HG02588 (cell line): ENCODE results near the gene PDZD2.
"Not testable (repeated sequence)": the region's sequence is repeated elsewhere in the genome, so short reads cannot be mapped to it uniquely, and the experiment has no call there.

Source experiments
- ATAC-seq: cut with Tn5 transposase; IDR thresholded peaks from one replicate; pipeline ENCODE4 v1.9.1; 2021; ENCODE audit warnings: mild to moderate bottlenecking, moderate library complexity; ENCODE audit not compliant: unreplicated experiment

Gene PDZD2

DNA sequence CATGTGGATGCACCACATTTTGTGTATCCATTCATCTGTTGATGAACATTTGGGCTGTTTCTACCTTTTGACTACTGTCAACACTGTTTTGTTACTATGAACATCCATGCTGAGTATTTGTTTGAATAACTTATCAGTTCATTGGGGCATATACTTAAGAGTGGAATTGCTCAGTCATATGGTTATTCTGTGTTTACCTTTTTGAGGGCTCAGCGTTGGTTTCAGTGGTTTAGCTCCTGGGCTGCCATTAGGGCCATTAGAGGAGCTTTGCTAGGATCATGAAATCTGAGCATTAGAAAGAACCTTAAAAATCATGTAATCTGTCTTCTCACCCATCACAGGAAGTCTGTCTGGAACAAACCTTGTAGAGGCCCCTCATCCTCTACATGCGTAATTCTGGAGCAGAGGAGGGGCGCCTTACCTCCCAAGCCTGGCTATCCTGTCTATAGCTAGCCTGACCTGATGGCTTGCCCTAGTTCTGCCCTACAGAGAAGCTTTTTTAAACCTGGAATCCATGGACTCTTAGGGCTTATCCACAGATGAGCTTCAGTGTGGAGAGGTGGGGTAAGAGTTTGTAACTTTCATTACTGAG, 92.9 kb downstream of the PDZD2 start:
- ATAC-seq: no peak

DNA sequence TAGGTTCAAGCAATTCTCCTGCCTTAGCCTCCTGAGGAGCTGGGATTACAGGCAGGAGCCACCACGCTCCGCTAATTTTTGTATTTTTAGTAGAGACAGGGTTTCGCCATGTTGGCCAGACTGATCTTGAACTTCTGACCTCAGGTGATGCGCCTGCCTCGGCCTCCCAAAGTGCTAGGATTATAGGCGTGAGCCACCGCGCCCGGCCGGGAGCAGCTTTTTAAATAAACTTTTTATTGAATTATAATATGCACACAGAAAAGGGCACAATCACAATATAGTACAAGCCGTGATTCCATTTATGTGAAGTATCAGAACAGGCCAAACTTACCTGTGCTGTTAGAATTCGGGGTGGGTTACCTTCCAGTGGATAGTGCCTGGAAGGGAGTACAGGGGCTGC, 93.9 kb downstream of the PDZD2 start:
- ATAC-seq: not testable (repeated sequence)

DNA sequence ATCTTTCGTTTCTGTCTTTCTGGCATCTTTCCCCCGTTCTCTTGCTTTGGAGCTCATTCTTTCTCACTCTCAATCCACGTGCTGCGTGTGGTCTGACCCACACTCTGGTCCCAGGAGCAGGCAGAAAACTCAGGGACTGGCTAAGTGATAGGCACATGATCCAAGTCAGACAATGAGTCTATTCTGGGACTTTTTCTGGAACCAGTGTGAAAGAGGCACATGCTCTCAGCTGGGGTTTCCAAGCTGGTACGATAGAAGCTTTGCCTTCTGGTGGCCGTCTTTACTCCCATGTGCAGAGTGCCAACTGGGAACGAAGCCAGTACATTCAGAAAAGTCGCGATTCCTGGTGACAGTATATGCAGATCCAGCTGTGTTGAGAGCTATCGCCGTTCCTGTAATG, 94.4 kb downstream of the PDZD2 start:
- no peak for ATAC-seq

DNA sequence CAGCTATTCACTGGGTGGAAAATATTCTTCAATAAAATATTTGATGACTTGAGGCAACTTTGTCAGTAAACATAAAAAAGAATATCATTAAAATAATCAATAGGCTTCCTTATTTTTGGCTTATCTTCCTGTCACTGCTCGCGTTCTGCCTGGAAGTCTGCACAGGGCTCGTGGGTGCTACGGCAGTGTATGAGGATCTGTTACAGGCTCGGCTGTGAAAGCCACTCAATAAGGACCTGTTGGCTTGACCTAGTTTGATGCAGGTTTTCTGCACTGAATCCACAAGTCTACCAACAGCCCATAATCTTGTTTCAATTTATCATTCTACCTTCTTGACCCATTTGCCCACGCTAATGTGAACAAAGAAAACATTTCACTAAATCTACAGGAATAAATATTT, 97.2 kb downstream of the PDZD2 start:
- ATAC-seq: no peak

DNA sequence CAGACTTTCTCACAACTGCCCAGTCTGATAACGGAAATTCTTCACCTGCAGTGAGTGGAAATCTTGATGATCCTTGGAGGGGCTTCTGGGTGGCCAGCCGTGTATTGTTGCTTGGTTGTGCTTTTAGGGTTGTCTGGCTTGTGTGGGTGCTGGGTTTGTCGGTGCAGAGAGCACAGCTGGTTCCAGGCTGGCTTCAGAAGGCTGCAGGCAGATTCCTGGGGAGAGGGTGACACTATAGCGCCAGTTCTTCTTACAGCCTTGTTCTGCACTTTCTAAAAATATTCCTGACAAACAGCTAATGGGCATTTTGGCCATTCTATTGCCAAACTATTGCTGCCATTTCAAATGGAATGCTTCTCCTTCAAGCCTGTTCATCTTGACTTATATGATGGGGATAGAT, 99.3 kb downstream of the PDZD2 start:
- no peak for ATAC-seq

DNA sequence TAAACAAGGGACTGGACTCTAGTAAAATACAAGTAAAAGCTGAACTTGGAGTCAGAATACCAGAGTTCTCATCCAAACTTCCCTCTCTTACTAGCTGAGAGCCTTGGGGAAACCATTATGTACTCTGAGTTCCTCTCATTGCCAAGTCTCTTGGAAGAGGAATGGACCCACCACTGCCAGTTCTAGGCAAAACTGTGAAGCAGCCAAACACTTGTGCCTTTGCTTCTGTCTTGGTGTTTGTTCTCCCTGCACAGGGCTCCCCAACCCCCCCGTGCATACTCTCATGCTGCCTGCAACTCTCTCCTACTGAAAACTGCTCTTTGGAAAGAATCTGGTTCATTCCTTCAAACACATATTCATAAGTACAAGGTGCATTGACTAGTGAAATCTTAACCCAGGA, 102.6 kb downstream of the PDZD2 start:
- ATAC-seq: no peak

DNA sequence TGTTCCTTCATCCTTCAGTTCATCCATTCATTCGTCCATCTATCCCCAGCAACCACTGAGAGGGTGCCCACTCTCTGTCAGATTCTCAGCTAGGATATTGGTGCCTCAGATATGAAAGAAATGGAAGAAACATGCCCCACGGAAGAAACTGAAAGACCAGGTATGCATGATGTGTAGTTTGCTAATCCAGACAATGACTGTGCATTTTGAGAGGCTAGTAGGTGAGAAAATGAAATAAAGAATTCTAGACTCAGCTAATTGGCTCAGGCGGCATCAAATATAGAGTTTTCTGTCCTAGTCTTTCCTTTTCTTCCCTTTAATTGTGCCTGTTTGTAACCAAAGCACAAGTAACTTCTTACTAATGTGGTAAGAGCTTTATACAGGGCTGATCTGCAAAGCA, 104.7 kb downstream of the PDZD2 start:
- ATAC-seq: no peak

DNA sequence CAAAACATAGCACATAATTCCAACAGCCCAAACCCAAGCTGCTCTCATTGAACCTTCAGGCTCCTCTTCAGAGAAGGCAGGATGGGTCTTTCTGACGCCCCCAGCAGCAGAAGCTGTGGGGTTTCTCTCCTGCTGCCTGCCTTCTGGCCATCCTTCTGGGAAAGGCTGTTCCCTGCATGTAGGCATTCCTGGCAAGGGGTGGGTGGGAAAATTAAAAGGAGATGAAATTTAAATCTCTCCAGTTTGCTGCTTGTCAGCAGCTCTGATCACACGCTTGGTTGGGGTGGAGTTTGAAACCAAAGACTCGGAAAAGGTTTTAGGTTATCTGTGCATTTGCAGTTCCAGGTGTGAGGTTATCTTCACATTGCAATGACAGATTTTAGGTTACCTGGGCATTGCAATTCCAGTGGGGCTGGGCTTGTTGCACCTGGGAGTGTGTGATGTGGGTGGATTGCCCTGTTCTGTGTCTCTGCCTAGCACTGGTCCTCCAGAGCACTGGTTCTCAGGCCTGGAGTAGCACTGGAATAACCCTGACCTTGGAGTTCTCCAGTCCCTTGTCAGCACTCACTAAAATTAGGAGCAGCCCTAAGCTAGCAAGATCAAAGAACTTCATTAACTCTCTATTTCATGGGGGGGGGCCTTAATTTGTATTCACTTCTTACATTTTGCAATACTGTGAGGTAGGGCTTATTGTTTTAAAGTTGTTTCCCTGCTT, 109.7 kb downstream of the PDZD2 start:
- ATAC-seq: no peak

DNA sequence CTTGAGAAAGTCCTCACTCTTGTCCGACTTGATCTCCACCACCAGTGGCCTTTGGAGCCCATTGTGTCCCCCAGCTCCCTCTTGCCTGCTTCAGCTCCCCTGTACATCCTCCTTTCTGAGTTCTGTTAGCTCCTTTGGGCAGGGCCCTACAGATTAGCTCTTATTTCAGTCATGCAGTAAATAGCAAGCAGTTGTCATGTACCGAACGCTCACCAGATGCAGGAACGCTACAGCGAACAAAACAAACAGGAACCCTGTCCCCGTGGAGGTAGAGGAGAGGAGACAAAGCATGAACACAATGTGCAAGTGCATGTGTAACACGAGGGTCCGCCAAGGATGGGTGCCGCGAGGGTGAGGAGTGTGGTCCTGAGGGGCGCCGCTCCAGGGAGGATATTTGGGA, 111.3 kb downstream of the PDZD2 start:
- no peak for ATAC-seq

DNA sequence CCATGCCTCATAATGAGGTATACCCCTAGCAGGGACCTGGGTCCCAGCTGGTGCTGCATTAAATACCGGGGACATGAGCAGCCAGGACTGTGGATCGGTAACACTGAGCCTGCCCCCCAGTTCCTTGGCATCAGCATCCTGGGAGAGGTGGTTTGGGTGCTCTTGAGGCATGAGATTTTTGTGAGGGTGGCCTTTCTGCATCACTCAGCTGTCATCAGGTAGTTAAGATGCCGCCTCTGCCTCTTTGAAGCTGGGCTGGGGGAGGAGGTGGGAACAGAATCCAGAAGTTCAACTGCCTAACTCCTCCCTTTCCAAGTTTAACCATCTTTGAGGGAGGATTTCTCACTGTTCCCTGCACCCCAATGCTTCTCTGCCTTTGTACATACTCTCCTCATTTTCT, 112.7 kb downstream of the PDZD2 start:
- no peak for ATAC-seq

DNA sequence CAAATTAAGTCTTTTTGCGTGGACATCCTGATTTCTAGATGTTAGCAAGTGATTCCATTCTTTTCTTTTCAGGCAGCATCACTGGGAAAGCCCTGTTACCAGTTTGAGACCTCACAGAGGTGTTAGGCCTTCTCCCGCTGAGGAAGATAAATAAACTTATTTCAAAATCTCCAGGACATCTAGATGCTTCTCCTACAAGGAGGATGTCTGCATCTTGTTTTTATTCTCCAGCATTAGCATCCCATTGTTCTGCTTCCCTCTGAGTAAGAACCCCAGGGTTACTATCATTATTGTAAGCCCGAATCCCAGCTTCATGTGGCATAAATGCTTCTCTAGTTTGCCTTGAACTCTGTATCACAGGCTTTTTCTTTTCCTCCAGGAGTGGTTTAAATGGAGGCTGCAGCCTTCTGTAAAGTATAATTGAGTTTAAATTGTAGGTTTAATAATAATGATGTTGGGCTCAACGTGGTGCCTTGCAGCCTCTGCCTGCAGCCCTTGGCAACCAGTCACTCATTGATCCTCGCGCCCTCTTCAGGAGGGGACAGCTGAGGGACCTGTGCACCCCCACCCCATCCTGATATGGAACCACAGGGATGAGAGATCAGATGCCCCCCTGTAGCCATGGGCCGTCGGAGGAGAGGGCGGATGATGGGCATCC, 114.9 kb downstream of the PDZD2 start:
- no peak for ATAC-seq

DNA sequence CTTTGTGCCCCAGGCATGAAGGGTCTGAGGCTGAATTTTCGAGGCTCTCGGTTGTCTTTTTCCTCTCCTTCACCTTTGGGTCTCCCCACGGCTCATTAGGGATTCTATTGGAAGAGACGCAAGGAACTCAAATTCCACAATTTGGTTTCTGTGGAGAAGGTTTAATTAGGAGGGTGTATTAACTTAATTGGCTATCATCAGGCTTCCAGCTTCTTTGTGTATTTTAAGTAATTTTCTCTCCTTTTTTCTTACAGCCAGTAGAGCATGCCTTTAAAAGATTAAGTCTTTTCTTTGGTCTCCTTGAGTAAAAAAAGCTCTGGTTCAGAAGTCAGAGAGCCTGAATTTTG, 115.4 kb downstream of the PDZD2 start:
- ATAC-seq: no peak

DNA sequence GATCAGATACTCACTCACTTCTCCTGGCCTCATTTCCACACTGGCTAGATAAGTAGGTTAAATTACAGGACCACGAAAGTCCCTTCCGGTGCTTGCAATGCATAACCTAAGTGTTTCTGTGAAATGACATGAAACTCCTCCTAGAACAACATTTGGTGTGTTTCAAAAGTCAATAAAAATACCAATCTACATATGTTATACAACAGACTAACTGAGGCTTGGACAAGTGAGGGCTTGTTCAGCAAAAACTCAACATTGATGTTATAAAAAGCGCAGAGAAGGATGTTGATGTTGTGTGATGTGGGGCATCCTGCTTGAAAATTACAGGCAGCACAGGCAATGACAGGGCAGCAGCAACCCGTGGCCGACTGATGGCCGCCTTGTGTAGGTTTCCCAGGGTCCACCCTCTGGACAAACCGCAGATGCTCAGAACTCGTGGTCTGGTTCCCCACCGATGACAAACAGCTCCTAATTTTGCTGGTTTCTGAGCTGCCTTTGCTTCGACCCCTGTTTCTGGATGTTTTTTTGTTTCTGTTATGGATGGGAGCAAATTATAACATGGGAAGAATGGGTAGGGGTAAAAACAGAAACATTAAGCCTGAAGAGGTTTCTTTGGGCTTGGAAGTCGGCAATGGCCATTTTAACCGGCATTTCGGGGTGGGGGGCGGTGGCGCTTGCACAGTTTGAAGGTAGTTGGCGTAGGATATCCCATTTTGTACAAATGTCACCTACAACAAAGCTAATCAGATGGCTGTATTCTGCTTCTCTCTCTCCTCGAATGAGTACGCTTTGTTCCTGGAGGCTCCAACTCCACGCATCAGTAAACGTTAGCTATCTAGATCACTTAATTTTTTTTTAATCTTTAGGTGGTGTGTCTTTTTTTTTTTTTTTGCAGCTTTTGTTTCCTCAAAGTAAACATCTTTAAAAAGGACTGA, 116.1 kb downstream of the PDZD2 start:
- no peak for ATAC-seq

DNA sequence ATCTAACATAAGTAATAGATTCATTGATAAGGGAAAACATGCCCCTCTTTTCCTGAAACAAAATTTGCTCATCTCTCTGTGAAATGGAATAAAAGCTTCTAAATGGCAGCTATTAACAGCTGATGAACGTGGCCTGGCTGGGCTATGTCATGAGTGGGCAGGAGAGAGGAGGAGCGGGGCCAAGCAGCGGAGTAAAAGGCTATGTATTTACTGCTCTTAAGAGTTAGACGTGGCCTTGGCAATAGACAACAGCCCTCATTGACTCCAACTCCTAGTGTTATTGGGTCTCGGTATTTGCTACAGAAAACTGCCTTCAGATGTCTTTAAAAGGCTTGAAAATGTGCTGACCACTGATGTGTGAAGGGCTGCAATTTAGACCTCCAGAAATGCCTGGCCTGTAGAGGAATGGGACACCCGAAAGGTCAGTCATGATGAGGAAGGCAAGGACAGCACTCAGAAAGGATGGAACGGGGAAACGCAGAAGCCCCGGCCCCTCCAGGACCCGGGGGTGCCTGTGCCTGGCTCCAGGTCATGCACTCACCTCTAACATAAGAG, 116.8 kb downstream of the PDZD2 start:
- no peak for ATAC-seq

DNA sequence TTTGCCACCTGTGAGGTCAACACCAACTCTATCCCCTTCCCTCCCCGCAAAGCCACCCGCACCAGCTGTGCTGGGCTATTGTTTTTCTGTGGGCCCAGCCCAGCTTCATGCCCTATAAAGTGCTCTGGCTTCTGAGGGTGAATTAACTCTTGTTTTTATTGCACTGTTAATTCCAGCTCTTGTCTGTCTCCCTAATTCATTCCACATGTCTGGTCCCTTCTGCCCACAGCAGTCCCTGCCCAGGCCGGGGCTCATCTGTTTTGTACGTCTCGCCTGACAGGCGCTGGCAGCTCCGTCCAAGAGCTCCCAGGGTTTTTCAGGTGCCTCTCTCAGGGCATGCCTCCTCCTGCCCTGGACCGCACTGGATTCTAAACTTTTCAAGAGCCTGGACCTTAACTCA, 118.9 kb downstream of the PDZD2 start:
- no peak for ATAC-seq

DNA sequence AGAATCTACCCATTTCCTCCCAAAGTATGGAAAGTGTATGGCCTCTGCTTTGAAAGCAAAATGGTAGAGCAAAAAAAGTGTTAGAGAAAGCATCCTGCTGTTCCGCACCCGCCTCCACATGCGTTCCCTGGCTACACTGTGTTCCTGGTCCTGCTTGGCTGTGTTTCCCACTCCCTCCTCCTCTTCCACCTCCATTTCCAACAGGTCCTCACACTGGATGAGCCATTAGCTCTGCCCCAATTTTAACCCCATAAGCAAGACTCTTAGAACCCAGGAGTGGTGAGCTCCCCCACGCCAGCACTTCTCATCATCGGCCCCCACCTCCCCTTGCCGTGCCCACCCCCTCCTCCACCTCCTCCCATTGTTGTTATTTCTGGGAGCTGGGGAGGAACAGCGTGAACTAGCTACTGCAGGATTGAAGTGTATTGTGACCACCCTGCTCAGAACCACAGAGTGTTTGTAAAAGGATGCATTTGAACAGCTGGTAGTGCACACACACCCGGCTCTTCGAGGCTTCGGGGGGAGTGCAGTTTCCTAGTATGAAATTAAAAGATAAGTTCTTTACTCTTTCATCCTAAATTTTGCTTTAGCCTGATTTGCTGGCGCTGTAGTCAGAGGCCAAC, 120.0 kb downstream of the PDZD2 start:
- ATAC-seq: no peak

DNA sequence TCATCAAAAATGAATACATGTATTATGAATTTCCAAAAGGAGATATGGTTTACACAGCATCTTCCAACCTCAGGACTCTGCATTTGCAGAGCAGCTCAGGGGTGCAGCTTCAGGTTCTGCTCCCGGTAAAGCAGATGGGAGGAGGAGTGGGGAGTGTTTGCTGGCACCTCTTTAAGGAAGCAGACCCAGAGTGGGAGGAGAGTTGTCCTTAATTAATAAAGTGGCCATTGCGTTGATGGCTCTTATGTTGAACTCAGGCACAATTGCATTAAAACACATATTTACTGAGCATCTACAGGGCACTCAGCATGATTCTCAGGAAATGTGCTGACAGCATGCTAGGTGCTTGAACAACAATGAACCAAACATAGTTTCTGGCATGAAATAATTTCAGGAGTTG, 121.0 kb downstream of the PDZD2 start:
- ATAC-seq: no peak

DNA sequence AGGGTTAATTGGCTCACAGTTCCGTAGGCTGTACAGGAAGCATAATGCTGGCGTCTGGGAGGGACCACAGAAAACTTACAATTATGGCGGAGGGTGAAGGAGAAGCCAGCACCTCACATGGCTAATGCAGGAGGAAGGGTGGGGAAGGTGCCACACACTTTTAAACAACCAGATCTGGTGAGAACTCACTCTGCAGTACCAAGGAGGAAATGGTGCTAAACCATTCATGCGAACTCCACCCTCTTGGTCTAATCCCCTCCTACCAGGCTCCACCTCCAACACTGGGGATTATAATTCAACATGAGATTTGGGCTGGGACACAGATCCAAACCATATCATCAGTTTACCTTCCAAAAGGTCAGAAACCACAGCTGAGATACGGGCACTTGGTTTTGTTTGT, 122.9 kb downstream of the PDZD2 start:
- no peak for ATAC-seq

DNA sequence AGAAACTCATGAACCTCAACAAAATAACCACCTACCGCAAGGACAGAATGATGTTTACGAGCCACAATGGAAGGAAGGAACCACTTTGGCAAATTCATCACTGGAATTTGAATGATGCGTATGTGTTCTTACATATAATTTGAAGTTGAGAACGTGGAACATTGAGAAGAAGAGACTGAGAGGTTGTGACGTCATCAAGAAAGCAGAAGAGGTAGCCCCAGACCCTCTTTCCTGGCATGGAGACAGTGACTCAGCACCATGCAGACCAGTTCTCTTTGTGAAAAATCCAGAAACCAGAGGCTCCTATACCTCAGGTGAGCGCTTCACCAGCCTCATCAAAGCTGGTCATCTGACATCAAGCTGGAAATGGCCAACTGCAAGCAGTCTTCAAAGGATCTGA, 124.5 kb downstream of the PDZD2 start:
- no peak for ATAC-seq

DNA sequence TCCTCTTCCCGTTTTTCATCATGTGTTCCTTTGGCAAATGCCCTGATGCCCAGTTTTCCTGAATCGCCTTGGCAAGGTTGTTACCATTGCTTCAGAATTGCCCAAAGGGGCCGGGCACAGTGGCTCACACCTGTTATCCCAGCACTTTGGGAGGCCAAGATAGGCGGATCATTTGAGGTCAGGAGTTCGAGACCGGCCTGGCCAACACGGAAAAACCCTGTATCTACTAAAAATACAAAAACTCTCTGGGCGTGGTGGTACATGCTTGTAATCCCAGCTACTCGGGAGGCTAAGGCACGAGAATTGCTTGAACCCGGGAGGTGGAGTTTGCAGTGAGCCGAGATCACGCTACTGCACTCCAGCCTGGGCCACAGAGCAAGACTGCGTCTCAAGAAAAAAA, 125.8 kb downstream of the PDZD2 start:
- not testable (repeated sequence) for ATAC-seq
